NCI-H1092 treated with DMSO at 0.1 percent for 48 hours (cell line): ENCODE measurements around the gene C10orf95.

Experiments used
- DNase-seq: peaks from one replicate; lab custom pipeline; 2025; lab: John Stamatoyannopoulos, UW

Gene C10orf95

GRCh38 chr10:102416283-102416682 is 35.1 kb downstream of the C10orf95 start:
- no peak for DNase-seq

DNA sequence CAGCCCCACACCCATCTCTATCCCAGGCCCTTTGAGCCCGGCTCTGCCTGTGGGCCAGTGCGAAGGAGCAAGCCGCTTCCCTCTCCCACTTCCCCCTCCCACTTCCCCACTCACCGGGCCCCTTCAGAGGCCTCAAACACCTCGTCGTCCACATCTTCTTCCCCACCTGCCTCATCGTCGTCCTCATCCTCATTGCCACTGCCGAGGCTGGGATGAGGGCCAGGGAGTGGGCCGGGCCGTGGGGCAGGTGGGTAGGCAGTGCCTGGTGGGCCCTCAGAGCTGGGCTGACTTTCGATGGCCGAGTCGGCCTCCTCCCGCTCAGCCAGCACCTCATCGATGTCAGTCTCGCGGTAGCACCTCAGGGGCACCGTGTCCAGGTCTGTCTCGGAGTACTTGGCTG is 36.6 kb downstream of the C10orf95 start:
- no peak for DNase-seq

DNA sequence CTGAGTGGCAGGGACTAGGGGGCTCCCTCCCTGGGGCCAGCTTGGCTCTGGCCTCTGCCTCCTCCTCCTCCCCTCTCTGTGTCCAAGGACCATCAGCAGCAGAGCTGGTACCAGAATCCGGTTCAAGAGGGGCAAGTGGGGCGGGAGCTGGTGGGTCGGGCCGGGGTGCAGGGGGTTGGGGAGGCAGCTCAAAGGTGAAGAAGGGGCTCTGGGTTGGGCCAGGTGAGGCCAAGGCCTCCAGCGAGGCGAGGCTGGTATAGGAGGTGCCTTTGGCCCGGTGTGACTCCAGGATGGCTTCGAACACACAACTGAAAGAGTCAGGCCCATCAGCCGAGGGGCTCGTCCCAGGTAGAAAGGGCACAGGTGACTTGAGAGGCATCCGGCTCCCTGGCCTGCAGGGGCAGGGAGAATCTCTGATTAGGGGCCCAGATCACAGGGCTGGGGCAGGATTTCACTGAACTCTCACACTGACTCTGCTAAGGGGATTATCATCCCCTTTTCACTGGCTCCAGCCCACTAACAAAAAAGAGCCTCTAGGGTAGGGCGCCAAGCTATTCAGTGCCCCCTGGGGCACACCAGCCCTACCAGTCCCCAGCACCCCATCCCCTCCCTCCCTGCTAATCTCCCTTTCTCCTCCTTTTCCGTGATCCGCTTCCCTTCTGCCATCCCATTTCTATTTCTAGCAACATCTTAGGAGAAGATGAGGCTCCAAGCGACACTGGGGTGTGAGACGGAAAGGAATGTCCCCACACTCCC is 37.4 kb downstream of the C10orf95 start:
- DNase-seq = no peak

GRCh38 chr10:102413053-102413705 is 38.2 kb downstream of the C10orf95 start:
- peak; percentile 79 for DNase-seq

DNA sequence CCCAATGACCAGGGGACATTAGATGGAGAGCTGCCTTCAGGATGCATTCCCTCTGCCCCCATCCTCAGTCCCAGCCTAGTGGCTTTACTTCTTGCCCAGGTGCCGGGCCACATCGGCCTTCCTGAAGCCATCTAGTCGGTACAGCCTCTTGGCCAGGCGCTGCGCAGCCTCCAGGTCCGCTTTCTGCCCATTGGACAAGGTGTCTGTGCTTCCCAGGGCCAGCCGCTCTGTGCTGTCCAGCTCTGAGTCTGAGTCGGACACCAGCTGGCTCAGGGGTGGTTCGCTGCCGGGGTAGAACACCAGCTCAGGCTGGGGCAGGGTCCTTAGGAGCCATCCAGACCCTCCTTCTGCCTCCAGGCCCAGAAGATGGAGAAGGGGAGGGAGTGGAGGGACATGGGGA is 39.0 kb downstream of the C10orf95 start:
- DNase-seq = no peak

GRCh38 chr10:102411341-102412255 is 39.7 kb downstream of the C10orf95 start:
- DNase-seq = no peak

DNA sequence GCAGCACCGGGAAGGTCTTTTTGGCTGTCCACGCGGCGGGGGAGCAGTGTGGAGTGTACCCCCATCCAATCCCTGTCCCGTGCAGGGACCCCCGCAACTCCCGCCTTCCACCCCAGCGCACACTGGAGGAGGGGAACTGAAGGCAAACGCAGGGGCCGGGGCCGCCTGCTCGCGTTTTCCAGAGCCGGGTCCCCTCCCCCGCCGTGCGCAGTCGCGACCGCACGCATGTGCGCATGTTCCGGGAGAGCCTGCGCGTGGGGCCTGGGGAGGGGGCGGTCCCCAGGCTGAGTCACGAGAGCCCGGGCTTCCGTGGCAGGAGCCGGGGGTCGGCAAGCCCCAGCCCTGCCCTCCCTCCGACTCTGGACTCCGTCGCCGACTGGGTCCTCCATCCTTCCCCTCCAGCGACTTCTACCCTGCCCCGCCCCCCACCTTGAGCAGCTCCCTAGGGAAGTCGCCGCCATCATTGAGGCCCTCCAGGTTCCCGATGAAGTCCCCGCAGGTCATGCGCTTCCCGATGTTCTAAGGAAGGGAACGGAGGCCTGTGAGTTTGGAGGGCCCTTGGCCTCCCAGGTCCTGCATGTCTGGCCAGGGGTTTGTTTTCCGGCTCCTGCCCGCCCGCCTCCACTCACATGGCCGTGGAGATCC is 40.8 kb downstream of the C10orf95 start:
- DNase-seq = no peak

DNA sequence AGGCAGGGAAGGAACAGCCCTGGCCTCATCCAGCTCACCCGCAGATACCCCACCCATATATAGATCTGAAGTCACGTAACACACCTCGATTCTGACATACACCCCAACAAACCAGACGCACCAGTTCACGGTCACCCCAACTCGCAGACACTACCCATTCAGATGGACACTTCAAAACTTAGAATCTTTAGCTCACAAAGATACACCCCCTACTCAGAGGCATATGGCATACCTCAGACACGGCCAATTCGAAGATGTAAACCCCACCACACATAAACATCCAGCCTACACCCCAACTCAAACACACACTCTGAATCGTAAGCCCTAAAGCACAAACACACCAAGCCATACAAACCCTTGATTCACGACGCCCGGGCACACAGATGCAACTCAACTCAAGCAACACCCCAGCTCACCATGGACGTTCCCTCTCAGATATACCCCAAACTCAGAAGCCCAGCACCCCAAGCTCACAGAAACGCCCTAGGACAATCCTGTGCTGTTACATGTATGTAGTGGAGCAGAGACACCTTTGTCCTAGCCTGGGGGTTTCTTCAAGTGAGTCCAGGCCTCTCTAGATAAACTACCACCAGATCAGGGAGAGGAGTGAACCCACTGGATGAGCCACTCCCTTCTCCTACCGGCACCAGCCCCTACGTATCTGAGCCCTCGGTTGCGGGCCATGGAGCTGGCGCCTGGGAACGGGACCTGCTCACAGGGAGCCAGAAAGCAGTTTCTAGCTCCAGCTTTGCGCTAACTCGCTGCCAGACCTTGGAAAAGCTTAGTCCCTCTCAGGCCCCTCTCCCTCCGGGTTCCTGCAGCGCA is 41.5 kb downstream of the C10orf95 start:
- no peak for DNase-seq

GRCh38 chr10:102408728-102409603 is 42.4 kb downstream of the C10orf95 start:
- DNase-seq = peak; percentile 25

DNA sequence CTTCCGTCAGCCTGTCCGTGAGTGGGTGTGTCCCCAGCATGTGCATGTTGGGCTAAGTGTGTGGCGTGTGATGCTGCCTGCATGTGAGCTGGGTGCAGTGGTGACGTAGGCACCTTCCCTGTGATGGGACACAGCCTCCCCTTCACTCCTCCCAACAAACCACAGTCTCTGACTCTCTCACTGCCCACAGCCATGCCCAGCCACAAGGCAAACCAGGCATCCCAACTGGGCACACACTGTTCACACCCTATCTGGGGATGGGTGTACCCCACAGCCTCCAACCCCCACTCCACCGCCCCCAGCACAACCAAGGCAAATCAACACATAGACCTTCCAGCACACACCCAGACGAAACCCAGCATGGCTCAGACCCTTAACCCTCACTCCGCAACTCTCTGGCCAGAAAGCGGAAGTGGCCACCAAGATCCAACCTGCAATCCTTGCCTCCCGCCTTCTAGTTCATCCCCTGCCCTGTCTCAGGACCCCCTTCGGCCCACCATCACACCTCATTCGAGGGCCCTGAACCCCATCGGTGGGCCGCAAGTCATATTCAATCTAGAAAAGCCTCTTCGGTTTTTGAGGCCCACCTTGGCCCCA is 43.1 kb downstream of the C10orf95 start:
- DNase-seq = no peak

DNA sequence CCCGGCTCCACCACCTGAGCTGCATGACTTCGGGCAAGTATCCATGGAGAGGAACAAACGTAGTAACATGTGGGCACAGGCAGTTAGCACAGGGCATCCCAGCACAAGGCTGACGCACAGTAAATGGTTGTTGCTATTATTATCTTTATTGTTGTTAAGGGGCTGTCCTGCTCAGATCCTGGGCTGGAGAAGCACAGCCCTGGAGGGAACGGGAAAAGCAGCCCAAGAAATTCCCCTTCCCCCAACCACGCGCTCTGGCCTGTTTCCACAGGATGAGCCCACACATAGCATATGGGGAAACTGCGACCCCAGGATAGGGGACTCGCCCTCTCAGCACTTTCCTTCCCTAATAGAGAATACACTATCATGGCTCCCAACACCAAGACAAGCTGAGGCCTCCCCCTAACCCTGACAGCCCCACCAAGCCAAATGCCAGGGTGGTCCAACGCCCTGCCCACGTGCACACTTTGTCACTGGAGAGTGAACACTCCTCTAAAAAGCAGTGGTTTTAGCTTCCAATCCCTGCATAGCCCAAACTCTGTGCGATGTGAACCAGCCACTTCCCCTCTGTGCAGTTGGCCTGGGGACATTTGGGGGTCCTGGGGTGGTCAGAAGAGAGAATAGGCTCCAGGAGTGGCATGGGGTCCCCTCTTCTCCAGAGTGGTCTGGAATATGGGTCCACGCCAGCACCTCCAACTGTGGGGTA is 43.8 kb downstream of the C10orf95 start:
- DNase-seq = no peak

- DNase-seq = no peak
Measured at GRCh38 chr10:102406815-102407214, 44.5 kb downstream of the C10orf95 start.

DNA sequence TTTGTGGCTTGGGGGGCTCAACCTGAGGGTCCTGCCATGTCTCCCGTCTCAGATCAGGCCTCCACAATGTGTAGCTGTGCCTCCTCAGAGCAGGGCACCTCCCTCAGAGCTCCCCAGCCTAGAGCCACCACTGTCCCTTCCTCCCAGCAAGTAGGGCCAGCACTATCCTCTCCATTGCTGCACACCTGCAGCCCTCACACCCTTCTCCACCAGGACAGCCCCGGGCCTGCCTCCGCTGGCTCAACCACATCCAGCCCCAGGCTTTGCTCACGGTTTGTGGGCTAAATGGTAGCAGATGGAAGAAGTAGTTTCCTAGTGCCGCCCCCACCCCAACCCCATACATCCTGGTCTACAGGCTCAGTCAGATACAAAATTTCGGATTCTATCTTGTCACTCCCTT is 45.7 kb downstream of the C10orf95 start:
- no peak for DNase-seq

DNA sequence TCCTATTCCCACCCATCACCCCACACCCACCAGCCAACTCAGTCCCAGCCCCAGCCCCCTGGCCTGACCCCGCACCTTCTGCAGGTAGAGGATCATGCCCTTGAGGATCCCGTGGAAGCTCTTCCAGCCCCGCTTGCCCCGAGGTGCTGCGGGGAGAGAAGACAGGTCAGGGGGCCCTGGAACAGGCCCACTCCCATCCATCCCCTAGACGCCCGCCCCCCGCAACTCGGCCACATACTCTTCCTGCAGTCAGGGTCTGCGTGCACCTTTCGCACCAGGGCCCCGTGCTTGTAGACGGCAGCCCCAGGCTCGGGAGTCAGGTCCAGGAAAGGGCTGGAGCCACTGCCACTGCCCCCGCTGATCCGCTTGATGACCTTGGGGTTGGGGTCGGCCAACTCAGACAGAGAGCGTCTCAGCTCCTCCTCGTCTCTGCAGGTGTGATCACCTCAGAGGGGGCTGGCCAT is 46.2 kb downstream of the C10orf95 start:
- DNase-seq = no peak

DNA sequence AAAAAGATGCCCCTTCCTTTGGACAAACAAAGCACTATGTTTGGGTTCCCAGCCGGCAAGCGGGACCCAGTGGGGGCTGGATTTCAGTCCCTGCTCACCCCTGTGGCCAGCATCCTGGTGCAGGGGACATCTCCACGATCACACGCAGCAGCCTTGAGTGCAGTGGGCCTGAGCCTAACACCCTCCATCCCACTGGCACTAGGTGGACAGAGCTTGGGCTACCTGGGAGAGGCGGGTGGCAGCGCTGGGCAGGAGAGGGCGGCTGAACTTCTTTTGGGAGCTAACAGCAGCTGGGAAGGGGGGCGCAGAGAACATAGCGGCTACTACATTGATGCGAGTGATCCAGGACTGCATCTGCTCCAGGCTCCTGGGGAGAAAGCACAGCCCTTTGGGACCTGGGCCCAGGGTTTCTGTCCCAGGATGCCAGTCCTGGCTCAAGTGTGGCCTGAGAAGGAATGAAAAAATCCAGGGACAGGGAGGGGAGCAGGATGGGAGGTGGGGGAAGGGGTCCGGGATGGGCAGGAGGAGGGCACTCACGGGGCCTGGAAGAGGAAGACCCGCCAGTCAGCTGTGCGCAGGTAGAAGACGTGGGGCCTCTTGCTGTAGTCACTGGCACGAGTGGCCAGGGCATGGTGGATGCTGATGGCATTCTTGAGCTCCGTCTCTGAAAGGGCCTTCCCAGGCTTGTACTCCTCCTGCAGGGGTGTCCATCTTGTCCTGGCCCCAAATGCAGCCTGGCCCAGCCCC is 46.8 kb downstream of the C10orf95 start:
- DNase-seq = no peak

GRCh38 chr10:102403115-102403514 is 48.2 kb downstream of the C10orf95 start:
- no peak for DNase-seq

DNA sequence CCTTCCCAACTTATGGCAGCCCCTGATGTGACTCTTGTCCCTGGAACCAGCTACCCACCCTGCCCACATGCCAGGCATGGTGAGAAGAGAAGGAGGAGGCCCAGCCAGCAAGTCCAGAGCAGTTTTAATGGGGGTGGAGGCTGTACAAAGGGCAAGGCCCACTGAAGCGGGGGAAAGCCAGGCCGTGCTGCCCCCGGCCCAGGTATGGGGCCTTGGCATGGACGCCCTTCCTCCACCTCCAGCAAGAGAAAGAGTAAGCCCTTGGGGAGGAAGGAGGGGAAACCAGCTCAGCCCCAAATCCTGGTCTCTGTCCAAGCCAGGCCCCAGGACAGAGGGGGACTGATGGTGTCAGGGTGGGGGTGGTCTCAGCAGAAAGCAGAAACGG is 48.8 kb downstream of the C10orf95 start:
- DNase-seq = no peak

- DNase-seq = no peak
Measured at GRCh38 chr10:102401735-102402511, 49.4 kb downstream of the C10orf95 start.
